HG03060 (cell line): ENCODE data around the gene PPP1R1A.

Experiments
- ATAC-seq: cut with Tn5 transposase; IDR thresholded peaks from one replicate; pipeline ENCODE4 v1.9.1; 2021; ENCODE audit warnings: low read depth, moderate number of reproducible peaks; ENCODE audit not compliant: unreplicated experiment

The PPP1R1A gene

GRCh38 chr12:54588110-54588889, at the start of gene PPP1R1A:
Gene PPP1R1A (minus strand): TSS chr12:54588659. CDS start chr12:54588488, 171 bp downstream.
- ATAC-seq = no peak

GRCh38 chr12:54634795-54635194, 46.3 kb upstream of the PPP1R1A start, which contains the start of gene LACRT:
Gene LACRT (minus strand): TSS chr12:54634895. CDS start chr12:54634841, 54 bp downstream.
- ATAC-seq = no peak

- no peak for ATAC-seq
Observed at GRCh38 chr12:54631988-54632728, 43.7 kb upstream of the PPP1R1A start.

GRCh38 chr12:54631551-54631950, 43.1 kb upstream of the PPP1R1A start:
- ATAC-seq = no peak

- no peak for ATAC-seq
Observed at GRCh38 chr12:54629925-54630324, 41.5 kb upstream of the PPP1R1A start.

- ATAC-seq = no peak
Observed at GRCh38 chr12:54628186-54628846, 39.9 kb upstream of the PPP1R1A start.

- ATAC-seq = no peak
Observed at GRCh38 chr12:54627304-54627703, 38.8 kb upstream of the PPP1R1A start.

- no peak for ATAC-seq
Observed at GRCh38 chr12:54625598-54625997, 37.1 kb upstream of the PPP1R1A start.

- ATAC-seq = no peak
Observed at GRCh38 chr12:54624315-54625279, 36.1 kb upstream of the PPP1R1A start.

GRCh38 chr12:54622463-54623183, 34.2 kb upstream of the PPP1R1A start:
- ATAC-seq = no peak

GRCh38 chr12:54616933-54617680, 28.6 kb upstream of the PPP1R1A start:
- no peak for ATAC-seq

- no peak for ATAC-seq
Observed at GRCh38 chr12:54612225-54612750, 23.8 kb upstream of the PPP1R1A start.

GRCh38 chr12:54611715-54612149, 23.3 kb upstream of the PPP1R1A start:
- ATAC-seq = no peak

- ATAC-seq = no peak
Observed at GRCh38 chr12:54608769-54609168, 20.3 kb upstream of the PPP1R1A start.

GRCh38 chr12:54608156-54608555, 19.7 kb upstream of the PPP1R1A start:
- no peak for ATAC-seq

GRCh38 chr12:54606556-54606955, 18.1 kb upstream of the PPP1R1A start:
- ATAC-seq = no peak

- no peak for ATAC-seq
Observed at GRCh38 chr12:54605138-54605970, 16.9 kb upstream of the PPP1R1A start.

GRCh38 chr12:54604436-54604835, 16.0 kb upstream of the PPP1R1A start:
- no peak for ATAC-seq
